Measurements from ENCODE around the gene ATN1. TPM values are rescaled to one million over a fixed set of nuclear protein-coding genes. Genes with fewer than 3 reads are reported as not detected.
A peak's percentile ranks its signal among the peaks of the same experiment; 100 is the strongest.

Gene ATN1
- total RNA-seq, 1 donor from 2014 or later: 118 TPM

DNA sequence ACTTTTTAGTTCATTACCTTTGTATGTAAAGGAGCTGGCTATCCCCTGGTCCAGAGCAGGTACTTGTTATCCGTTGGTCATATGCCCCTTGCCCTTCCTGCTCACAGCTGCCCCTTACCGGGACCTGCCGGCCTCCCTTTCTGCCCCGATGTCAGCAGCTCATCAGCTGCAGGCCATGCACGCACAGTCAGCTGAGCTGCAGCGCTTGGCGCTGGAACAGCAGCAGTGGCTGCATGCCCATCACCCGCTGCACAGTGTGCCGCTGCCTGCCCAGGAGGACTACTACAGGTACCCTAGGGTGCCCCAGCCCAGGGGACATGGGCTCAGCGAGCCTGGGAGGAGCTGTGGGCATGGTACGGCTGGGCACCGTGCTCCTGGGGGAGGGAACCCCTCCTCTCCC lies 13.5 kb downstream of the ATN1 start:
- H3K27ac Mint-ChIP-seq (ENCODE audit: unreplicated experiment): peak overlapping the region; percentile 13
- no peak for DNase-seq (ENCODE audit: low read depth, low spot score)
- peaks cover 25% of the 10 kb centered on the region for H3K27me3 Mint-ChIP-seq (ENCODE audit: low read depth)
- TF ChIP-seq CTCF (conservative IDR thresholded peaks at IDR 0.05): no peak
- H3K9me3 Mint-ChIP-seq: no peaks in the 10 kb centered on the region
- peaks cover 48% of the 10 kb centered on the region for H3K4me1 Mint-ChIP-seq
- H3K4me3 Mint-ChIP-seq: peak overlapping the region; percentile 74
- H3K36me3 Mint-ChIP-seq (ENCODE audit: low read depth): peaks cover 6% of the 10 kb centered on the region

DNA sequence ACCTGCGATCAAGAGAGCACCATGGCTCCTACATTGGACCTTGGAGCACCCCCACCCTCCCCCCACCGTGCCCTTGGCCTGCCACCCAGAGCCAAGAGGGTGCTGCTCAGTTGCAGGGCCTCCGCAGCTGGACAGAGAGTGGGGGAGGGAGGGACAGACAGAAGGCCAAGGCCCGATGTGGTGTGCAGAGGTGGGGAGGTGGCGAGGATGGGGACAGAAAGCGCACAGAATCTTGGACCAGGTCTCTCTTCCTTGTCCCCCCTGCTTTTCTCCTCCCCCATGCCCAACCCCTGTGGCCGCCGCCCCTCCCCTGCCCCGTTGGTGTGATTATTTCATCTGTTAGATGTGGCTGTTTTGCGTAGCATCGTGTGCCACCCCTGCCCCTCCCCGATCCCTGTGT lies 14.0 kb downstream of the ATN1 start:
- Mint-ChIP-seq H3K27ac (ENCODE audit: unreplicated experiment) (no peak overlapping the region), H3K27me3 (ENCODE audit: low read depth) (peaks cover 26% of the 10 kb centered on the region), H3K4me3 (peak overlapping the region; percentile 74), H3K36me3 (ENCODE audit: low read depth) (peaks cover 7% of the 10 kb centered on the region), H3K9me3 (no peaks in the 10 kb centered on the region), H3K4me1 (peaks cover 46% of the 10 kb centered on the region)
- no peak for TF ChIP-seq CTCF (conservative IDR thresholded peaks at IDR 0.05)
- DNase-seq (ENCODE audit: low read depth, low spot score): no peak

DNA sequence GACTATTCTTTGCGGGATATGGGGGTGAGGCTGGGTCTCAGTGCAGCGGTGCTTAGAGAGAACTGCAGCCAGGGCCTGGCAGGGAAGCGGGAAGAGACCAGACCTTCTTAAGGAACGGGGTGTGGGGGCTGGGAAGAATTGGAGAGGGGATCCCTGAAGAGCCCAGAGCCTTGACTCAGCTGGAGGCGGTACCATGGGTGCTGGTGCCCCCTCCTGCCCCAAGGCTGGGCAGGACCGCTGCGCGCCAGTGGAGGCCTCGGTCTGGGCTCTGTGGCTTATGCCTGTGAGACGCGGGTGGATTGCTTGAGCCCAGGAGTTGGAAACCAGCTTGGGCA lies 14.5 kb downstream of the ATN1 start:
- Mint-ChIP-seq H3K27me3 (ENCODE audit: low read depth) (peaks cover 29% of the 10 kb centered on the region), H3K9me3 (no peaks in the 10 kb centered on the region), H3K4me1 (peaks cover 50% of the 10 kb centered on the region), H3K27ac (ENCODE audit: unreplicated experiment) (peak overlapping the region; percentile 96), H3K4me3 (peak overlapping the region; percentile 82), H3K36me3 (ENCODE audit: low read depth) (peaks cover 10% of the 10 kb centered on the region)
- no peak for DNase-seq (ENCODE audit: low read depth, low spot score)
- TF ChIP-seq CTCF (conservative IDR thresholded peaks at IDR 0.05): no peak

GRCh38 chr12:6943389-6943721 lies 15.6 kb downstream of the ATN1 start:
- TF ChIP-seq CTCF (conservative IDR thresholded peaks at IDR 0.05): no peak
- Mint-ChIP-seq H3K4me3 (peak overlapping the region; percentile 92), H3K27me3 (ENCODE audit: low read depth) (peaks cover 26% of the 10 kb centered on the region), H3K4me1 (peaks cover 44% of the 10 kb centered on the region), H3K36me3 (ENCODE audit: low read depth) (peaks cover 10% of the 10 kb centered on the region), H3K9me3 (no peaks in the 10 kb centered on the region), H3K27ac (ENCODE audit: unreplicated experiment) (peak overlapping the region; percentile 96)
- DNase-seq (ENCODE audit: low read depth, low spot score): peak; percentile 67

GRCh38 chr12:6943722-6944380 lies 16.1 kb downstream of the ATN1 start, which contains the start of the genes C12orf57 and RNU7-1:
C12orf57 (plus strand) TSS chr12:6944022; CDS start chr12:6944122, 100 bp downstream.
RNU7-1 (plus strand) TSS chr12:6943816.
- H3K27ac Mint-ChIP-seq (ENCODE audit: unreplicated experiment): peak within 1 kb of the TSS; percentile 96
- peaks cover 45% of the 10 kb centered on the region for H3K4me1 Mint-ChIP-seq
- no peak for TF ChIP-seq CTCF (conservative IDR thresholded peaks at IDR 0.05)

More at GRCh38 chr12:6943722-6944380, 16.1 kb downstream of the ATN1 start, which contains the start of the genes C12orf57 and RNU7-1:
- peaks cover 10% of the 10 kb centered on the region for H3K36me3 Mint-ChIP-seq (ENCODE audit: low read depth)
- peak within 1 kb of the TSS; percentile 92 for H3K4me3 Mint-ChIP-seq
- peaks cover 26% of the 10 kb centered on the region for H3K27me3 Mint-ChIP-seq (ENCODE audit: low read depth)
- no peaks in the 10 kb centered on the region for H3K9me3 Mint-ChIP-seq
- peak; percentile 63 for DNase-seq (ENCODE audit: low read depth, low spot score)
